Panc1 (cell line): Measurements from ENCODE around the gene HOXC6. TPM values are rescaled to one million over a fixed set of nuclear protein-coding genes. Genes with fewer than 3 reads are reported as not detected.

Experiments
- ATAC-seq: fragments of 200-7000 bp; cut with Tn5 transposase; 2 replicates; pipeline ENCODE4 v1.9.1; 2020; ENCODE audit warnings: mild to moderate bottlenecking, moderate library complexity
- BruUV-seq: library from RNA; stranded (reverse); fragments of 400-500 nt; replicated peaks from 2 replicates; lab custom pipeline; 2021; lab: Mats Ljungman, UMichigan
- CTCF ChIA-PET: fragments of 300-600 bp; sonication (Branson Sonifier 250); formaldehyde crosslinking; loops from one replicate; lab custom pipeline; 2022; ENCODE audit warnings: antibody characterized with exemption; lab: Charles Lee
- POLR2A ChIA-PET: fragments of 300-600 bp; sonication (Branson Sonifier 250); formaldehyde crosslinking; loops from one replicate; lab custom pipeline; 2022; ENCODE audit warnings: antibody characterized with exemption; lab: Charles Lee
- DNase-seq: peaks from one replicate; pipeline ENCODE4 v3.0.0-alpha.2; 2010; ENCODE audit warnings: low read depth, low spot score
- H3K27ac ChIP-seq: 2 replicates; pipeline ENCODE4 v1.5.1; 2011; ENCODE audit warnings: mild to moderate bottlenecking, low read length, inconsistent platforms
- H3K27me3 ChIP-seq: fragments of 200-500 bp; sonication (Bioruptor generic); 2 replicates; pipeline ENCODE4 v1.6.0; 2014; ENCODE audit warnings: low read length, inconsistent platforms; ENCODE audit not compliant: control insufficient read depth, insufficient read depth
- H3K36me3 ChIP-seq: fragments of 200-500 bp; sonication (Bioruptor generic); 2 replicates; pipeline ENCODE4 v1.5.1; 2014; ENCODE audit warnings: inconsistent platforms, mild to moderate bottlenecking, low read length, moderate library complexity; ENCODE audit not compliant: control insufficient read depth, insufficient read depth
- H3K4me1 ChIP-seq: 2 replicates; pipeline ENCODE4 v1.5.1; 2011; ENCODE audit warnings: inconsistent platforms, mild to moderate bottlenecking, low read length, moderate library complexity; ENCODE audit not compliant: control insufficient read depth, insufficient read depth
- H3K4me3 ChIP-seq, 2 experiments: 2 replicates each; pipeline ENCODE4 v1.5.1; 2011 to 2012; ENCODE audit warnings: low read depth in 2 of 2, low read length in 2 of 2, mild to moderate bottlenecking in 2 of 2, inconsistent platforms in 1 of 2, moderate library complexity in 1 of 2
- H3K9me3 ChIP-seq: fragments of 200-500 bp; sonication (Bioruptor generic); 2 replicates; pipeline ENCODE4 v1.5.1; 2014; ENCODE audit warnings: low read depth, mild to moderate bottlenecking, inconsistent platforms, low read length, moderate library complexity; ENCODE audit not compliant: control insufficient read depth, insufficient read depth
- POLR2AphosphoS5 ChIP-seq: IDR thresholded peaks from 2 replicates; pipeline ENCODE4 v1.6.1; 2012; ENCODE audit warnings: mild to moderate bottlenecking, low read depth, low read length, moderate library complexity
- SIN3A ChIP-seq: IDR thresholded peaks from 2 replicates; pipeline ENCODE4 v1.6.1; 2012; ENCODE audit warnings: low read depth, mild to moderate bottlenecking, low read length, moderate library complexity, borderline replicate concordance; ENCODE audit not compliant: insufficient read depth
- TCF7L2 ChIP-seq: IDR thresholded peaks from 2 replicates; pipeline ENCODE4 v1.6.1; 2011; ENCODE audit warnings: mild to moderate bottlenecking, low read depth, low read length, inconsistent platforms
- in situ Hi-C: cut with HindIII; loops from 2 replicates; pipeline ENCODE4 v1.10.0; 2016; ENCODE audit warnings: low sequenced_read_pairs, low pct_unique_long_range_greater_than_20kb
- intact Hi-C: fragments of 100-400 bp; cut with micrococcal nuclease; formaldehyde crosslinking; loops from one replicate; pipeline ENCODE4 v1.10.0; 2022; ENCODE audit not compliant: unreplicated experiment
- total RNA-seq: library from RNA; stranded (reverse); gene quantifications from one replicate; pipeline ENCODE4 v1.2.1, GENCODE V29; 2021; ENCODE audit not compliant: unreplicated experiment
- TF ChIP-seq, protein P1 (sequence below): fragments of 450-650 bp; IDR thresholded peaks from 2 replicates; pipeline ENCODE4 v1.5.1; 2017; ENCODE audit warnings: mild to moderate bottlenecking
- TF ChIP-seq, protein P2 (sequence below), 2 experiments: IDR thresholded peaks; 2 replicates each; pipeline ENCODE4 v1.6.1; 2011 to 2012; ENCODE audit warnings: low read depth in 2 of 2, control low read depth in 1 of 2, low read length in 1 of 2, mild to moderate bottlenecking in 1 of 2, moderate library complexity in 1 of 2; ENCODE audit not compliant: insufficient read depth in 1 of 2

HOXC6 gene
- total RNA-seq, 1 experiment from 2014 or later, result 52.2 TPM

DNA sequence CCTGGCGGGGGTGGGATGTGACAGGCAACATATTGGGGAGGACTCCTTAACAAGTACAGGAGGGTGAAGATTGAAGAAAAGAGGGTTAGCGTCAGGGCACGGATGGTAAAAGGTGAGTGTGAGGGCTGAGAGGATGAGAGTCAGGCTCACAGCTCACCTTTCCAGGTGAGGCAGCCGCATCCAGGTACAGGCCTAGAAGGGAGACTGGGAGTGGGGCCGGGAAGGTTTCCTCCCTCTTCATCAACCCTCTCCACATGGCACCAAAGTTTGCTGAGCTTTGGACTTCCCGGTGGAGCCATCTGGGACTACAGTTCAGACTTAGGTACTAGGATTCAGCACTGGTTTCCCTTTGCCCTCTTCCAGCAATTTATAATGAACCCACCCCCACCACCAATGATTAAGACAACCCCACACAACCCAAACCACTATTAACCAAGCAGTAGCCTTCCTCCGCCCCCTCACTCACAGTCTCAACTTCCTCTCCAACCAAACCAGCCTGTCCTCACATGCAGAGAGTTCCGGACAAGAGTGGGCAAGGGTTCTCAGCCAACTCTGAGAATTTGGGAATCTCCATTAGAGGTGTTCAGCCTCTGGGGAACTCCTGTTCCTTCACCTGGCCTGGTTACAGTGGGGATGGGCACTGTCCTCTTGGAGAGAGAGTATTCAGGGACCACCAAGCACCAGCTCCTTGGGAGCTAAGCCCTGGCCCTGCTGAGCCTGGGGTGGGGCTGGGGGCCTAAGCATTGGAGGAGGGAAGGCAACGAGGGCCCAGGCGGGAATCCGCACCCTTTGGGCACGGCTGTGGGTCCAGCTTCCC, 23.0 kb downstream of the HOXC6 start:
- no peaks in the 10 kb centered on the region for H3K27me3 ChIP-seq
- CTCF ChIA-PET, result interaction anchor here (0.7 to 1.6 kb wide), 3 partner anchors 12 to 374 kb away, joined by 3 to 5 read pairs (median 4); no protein-coding TSS in a partner anchor
- H3K4me1 ChIP-seq, result peaks cover 65% of the 10 kb centered on the region
- H3K36me3 ChIP-seq, result no peaks in the 10 kb centered on the region
- H3K4me3 ChIP-seq, result no peak overlapping the region
- intact Hi-C loops, result no loop called here
- BruUV-seq, result no TSS peak
- DNase-seq, result no peak
- ATAC-seq, result peak; percentile 45; the same call in 1 of the 2 replicates
- POLR2A ChIA-PET, result no interaction called here
- TF ChIP-seq SIN3A (no peak), POLR2AphosphoS5 (no peak), TCF7L2 (no peak)
- TF ChIP-seq, protein P1, sequence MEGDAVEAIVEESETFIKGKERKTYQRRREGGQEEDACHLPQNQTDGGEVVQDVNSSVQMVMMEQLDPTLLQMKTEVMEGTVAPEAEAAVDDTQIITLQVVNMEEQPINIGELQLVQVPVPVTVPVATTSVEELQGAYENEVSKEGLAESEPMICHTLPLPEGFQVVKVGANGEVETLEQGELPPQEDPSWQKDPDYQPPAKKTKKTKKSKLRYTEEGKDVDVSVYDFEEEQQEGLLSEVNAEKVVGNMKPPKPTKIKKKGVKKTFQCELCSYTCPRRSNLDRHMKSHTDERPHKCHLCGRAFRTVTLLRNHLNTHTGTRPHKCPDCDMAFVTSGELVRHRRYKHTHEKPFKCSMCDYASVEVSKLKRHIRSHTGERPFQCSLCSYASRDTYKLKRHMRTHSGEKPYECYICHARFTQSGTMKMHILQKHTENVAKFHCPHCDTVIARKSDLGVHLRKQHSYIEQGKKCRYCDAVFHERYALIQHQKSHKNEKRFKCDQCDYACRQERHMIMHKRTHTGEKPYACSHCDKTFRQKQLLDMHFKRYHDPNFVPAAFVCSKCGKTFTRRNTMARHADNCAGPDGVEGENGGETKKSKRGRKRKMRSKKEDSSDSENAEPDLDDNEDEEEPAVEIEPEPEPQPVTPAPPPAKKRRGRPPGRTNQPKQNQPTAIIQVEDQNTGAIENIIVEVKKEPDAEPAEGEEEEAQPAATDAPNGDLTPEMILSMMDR, result no peak
- TF ChIP-seq, protein P2, sequence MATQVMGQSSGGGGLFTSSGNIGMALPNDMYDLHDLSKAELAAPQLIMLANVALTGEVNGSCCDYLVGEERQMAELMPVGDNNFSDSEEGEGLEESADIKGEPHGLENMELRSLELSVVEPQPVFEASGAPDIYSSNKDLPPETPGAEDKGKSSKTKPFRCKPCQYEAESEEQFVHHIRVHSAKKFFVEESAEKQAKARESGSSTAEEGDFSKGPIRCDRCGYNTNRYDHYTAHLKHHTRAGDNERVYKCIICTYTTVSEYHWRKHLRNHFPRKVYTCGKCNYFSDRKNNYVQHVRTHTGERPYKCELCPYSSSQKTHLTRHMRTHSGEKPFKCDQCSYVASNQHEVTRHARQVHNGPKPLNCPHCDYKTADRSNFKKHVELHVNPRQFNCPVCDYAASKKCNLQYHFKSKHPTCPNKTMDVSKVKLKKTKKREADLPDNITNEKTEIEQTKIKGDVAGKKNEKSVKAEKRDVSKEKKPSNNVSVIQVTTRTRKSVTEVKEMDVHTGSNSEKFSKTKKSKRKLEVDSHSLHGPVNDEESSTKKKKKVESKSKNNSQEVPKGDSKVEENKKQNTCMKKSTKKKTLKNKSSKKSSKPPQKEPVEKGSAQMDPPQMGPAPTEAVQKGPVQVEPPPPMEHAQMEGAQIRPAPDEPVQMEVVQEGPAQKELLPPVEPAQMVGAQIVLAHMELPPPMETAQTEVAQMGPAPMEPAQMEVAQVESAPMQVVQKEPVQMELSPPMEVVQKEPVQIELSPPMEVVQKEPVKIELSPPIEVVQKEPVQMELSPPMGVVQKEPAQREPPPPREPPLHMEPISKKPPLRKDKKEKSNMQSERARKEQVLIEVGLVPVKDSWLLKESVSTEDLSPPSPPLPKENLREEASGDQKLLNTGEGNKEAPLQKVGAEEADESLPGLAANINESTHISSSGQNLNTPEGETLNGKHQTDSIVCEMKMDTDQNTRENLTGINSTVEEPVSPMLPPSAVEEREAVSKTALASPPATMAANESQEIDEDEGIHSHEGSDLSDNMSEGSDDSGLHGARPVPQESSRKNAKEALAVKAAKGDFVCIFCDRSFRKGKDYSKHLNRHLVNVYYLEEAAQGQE (IDR thresholded peaks at IDR 0.05; ENCODE audit: insufficient read depth in 1 of 2, low read depth in 2 of 2, low read length in 1 of 2), result no peak
- in situ Hi-C loops, result no loop called here
- H3K9me3 ChIP-seq, result no peaks in the 10 kb centered on the region
- no peak overlapping the region for H3K27ac ChIP-seq

GRCh38 chr12:54051874-54052437, 23.7 kb downstream of the HOXC6 start:
- intact Hi-C loops, result no loop called here
- Histone ChIP-seq H3K4me3 (no peak overlapping the region), H3K4me1 (peaks cover 62% of the 10 kb centered on the region), H3K27me3 (no peaks in the 10 kb centered on the region), H3K9me3 (no peaks in the 10 kb centered on the region), H3K36me3 (no peaks in the 10 kb centered on the region), H3K27ac (no peak overlapping the region)
- TF ChIP-seq, protein P2 (IDR thresholded peaks at IDR 0.05; ENCODE audit: insufficient read depth in 1 of 2, low read depth in 2 of 2, low read length in 1 of 2), result no peak
- peak; percentile 68 for TF ChIP-seq TCF7L2
- TF ChIP-seq POLR2AphosphoS5, result 0 out of 2 replicates have a peak, but pooled peaks have one; percentile 42
- in situ Hi-C loops, result no loop called here
- ChIA-PET CTCF (interaction anchor here (0.7 to 1.6 kb wide), 3 partner anchors 19 to 374 kb away, joined by 3 to 6 read pairs (median 5); partner anchors contain the start of gene HOXC5), POLR2A (interaction anchor here (0.7 to 0.9 kb wide), 2 partner anchors 9 to 24 kb away, joined by 5 to 6 read pairs; no protein-coding TSS in a partner anchor)
- BruUV-seq, result no TSS peak
- ATAC-seq (no peak), DNase-seq (no peak)
